ENCODE data around the gene LRRC42.

The LRRC42 gene

GRCh38 chr1:53947172-53947907 is 1.2 kb downstream of the LRRC42 start:
- H3K4me3 ChIP-seq (replicated peaks; ENCODE audit: low read depth, low read length), result peak overlapping the region; percentile 82
- DNase-seq (ENCODE audit: low read depth), result no peak
- TF ChIP-seq CTCF (IDR thresholded peaks at IDR 0.05; ENCODE audit: low read length, missing control alignments), result no peak

- no peak for DNase-seq (ENCODE audit: low read depth)
- TF ChIP-seq CTCF (IDR thresholded peaks at IDR 0.05; ENCODE audit: low read length, missing control alignments), result no peak
- H3K4me3 ChIP-seq (replicated peaks; ENCODE audit: low read depth, low read length), result no peak overlapping the region
Measured at GRCh38 chr1:53948291-53948690, 2.1 kb downstream of the LRRC42 start.

GRCh38 chr1:53949023-53949990 is 3.2 kb downstream of the LRRC42 start:
- DNase-seq (ENCODE audit: low read depth), result peak; percentile 69
- H3K4me3 ChIP-seq (replicated peaks; ENCODE audit: low read depth, low read length), result no peak overlapping the region
- peak; percentile 72 for TF ChIP-seq CTCF (IDR thresholded peaks at IDR 0.05; ENCODE audit: low read length, missing control alignments)

- TF ChIP-seq CTCF (IDR thresholded peaks at IDR 0.05; ENCODE audit: low read length, missing control alignments), result no peak
Measured at GRCh38 chr1:53951697-53952096, 5.5 kb downstream of the LRRC42 start.

GRCh38 chr1:53954128-53954527 is 8.0 kb downstream of the LRRC42 start:
- DNase-seq (ENCODE audit: low read depth), result no peak
- H3K4me3 ChIP-seq (replicated peaks; ENCODE audit: low read depth, low read length), result no peak overlapping the region
- no peak for TF ChIP-seq CTCF (IDR thresholded peaks at IDR 0.05; ENCODE audit: low read length, missing control alignments)

More at GRCh38 chr1:53951697-53952096, 5.5 kb downstream of the LRRC42 start:
- DNase-seq (ENCODE audit: low read depth), result no peak
- H3K4me3 ChIP-seq (replicated peaks; ENCODE audit: low read depth, low read length), result no peak overlapping the region

GRCh38 chr1:53956308-53957168 is 10.4 kb downstream of the LRRC42 start:
- peak; percentile 20 for DNase-seq (ENCODE audit: low read depth)
- TF ChIP-seq CTCF (IDR thresholded peaks at IDR 0.05; ENCODE audit: low read length, missing control alignments), result no peak
- H3K4me3 ChIP-seq (replicated peaks; ENCODE audit: low read depth, low read length), result no peak overlapping the region

Data from fibroblast of pulmonary artery (primary cell).